NCI-H128 (cell line): Measurements from ENCODE around the gene AGAP9.
"Not testable (repeated sequence)": the region's sequence is repeated elsewhere in the genome, so short reads cannot be mapped to it uniquely, and the experiment has no call there.

Experiments
- DNase-seq: peaks from one replicate; lab custom pipeline; 2025; ENCODE audit not compliant: unreplicated experiment; lab: John Stamatoyannopoulos, UW

Gene AGAP9

DNA sequence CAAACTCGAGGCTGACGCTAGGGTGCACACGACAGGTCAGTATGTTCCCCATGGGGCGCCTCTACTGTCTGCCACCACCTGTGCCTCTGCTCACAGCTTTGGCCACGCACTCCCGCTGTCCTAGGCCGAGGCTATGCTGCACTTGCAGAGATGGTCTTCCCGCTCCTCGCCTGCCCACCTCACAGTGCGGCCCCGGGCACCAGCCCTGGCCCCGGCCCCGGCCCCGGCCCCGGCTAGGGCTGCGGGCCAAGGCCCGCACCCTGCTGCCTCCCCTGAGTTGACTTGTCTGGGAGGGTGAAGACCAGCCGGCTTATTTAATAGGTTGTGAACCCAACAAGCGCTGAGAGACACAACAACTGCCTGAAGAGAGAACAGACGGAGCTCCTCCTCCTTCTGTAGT lies at the start of gene AGAP9:
Gene AGAP9 (minus strand): TSS at position 164 of the 400 bp plus-strand sequence. CDS start 112 bp downstream, at position 52.
- not testable (repeated sequence) for DNase-seq

GRCh38 chr10:47571138-47571912 lies 47.9 kb upstream of the AGAP9 start:
- not testable (repeated sequence) for DNase-seq

DNA sequence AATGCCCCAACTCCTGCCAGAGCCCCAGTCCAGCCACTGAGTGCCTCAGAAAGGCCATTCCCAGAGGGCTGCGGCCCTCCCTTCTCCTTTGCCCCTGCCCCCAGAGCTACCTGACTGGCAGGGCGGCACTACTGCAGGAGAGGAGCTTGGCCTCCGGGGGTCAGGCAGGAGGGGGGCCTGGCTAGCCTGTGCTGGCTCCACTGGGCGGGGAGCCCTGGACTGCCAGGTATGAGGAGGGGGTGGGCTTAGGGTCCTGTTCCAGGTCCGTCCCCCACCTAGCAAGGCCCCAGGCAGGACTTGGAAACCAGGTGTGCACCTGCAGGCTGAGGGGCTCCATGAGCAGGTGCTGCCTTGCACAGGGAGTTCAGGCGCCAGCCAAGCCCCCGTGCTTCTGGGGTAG lies 43.3 kb upstream of the AGAP9 start:
- DNase-seq = not testable (repeated sequence)

- DNase-seq = not testable (repeated sequence)
Measured at GRCh38 chr10:47566108-47566699, 42.8 kb upstream of the AGAP9 start.

- not testable (repeated sequence) for DNase-seq
Measured at GRCh38 chr10:47565517-47565920, 42.1 kb upstream of the AGAP9 start.

DNA sequence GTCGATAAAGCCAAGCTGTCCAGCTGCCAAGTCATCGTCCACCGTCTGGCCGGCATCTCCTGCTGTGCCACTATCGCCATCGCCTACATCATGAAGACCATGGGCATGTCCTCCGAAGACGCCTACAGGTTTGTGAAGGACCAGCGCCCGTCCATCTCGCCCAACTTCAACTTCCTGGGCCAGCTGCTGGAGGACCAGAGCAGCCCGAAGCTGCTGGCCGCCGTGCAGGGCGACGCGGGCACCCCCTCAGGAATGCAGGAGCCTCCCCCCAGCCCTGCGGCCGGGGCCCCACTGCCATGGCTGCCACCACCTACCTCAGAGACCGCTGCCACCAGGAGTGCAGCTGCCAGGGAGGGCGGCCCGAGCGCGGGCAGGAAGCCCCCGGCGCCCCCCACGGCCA lies 41.5 kb upstream of the AGAP9 start:
- not testable (repeated sequence) for DNase-seq

GRCh38 chr10:47564318-47564717 lies 40.9 kb upstream of the AGAP9 start:
- not testable (repeated sequence) for DNase-seq

GRCh38 chr10:47560452-47560851 lies 37.0 kb upstream of the AGAP9 start:
- not testable (repeated sequence) for DNase-seq

- DNase-seq = not testable (repeated sequence)
Measured at GRCh38 chr10:47559718-47560308, 36.4 kb upstream of the AGAP9 start.

DNA sequence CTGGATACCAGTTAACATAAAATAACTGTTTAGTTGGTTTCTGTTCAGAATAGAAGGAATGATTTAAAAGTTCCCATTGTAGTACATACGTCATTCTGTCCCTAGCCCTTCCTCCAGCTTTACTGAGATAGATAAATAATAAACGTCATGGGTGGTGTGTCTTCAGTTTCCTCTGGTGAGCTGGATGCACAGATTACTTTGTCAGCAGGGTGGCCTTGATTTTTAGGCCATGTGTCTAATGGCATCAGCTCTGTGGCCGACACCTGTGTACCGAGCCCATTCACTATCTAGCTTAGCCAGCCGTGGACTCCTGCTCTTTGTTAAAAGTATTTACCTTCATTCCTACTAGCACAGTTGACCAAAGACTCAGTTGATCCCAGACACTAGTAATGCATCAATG lies 34.7 kb upstream of the AGAP9 start:
- not testable (repeated sequence) for DNase-seq

- DNase-seq = not testable (repeated sequence)
Measured at GRCh38 chr10:47557616-47558015, 34.2 kb upstream of the AGAP9 start.

DNA sequence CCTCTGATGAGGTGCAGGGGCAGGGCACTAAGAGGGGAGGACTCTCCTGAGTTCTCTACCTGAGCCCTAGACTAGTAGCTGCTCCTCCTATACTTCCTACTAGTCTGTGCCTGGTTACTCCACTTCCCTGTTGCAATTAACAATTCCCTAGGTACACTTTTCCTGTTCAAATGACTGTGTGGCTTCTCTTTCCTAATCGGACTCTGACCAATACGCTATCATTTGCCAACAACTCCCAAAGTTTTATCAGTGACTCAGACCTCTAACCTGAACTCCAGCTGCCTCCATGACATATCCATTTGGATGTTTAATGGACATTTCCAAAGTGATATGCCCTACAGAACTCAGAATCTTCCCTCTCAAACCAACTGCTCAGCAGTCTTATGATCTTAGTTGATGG lies 31.9 kb upstream of the AGAP9 start:
- DNase-seq = not testable (repeated sequence)

DNA sequence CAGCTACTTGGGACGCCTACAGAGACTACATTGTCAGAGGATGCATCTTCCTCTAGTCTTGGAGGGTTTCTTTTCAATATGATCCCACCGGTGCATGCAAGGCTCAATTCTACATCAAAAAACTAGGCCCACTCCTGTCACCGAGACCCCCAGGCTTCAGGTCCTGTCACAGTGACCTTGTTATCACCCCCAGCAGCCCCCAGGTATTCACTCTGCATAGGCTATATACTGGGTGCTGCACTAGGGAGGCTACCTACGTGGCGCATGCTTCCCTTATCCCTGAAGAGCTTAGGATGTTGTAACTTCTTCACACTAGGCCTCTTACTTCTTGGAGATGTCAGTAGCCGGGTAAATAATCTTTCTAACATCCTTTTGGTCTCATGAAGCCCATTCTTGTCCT lies 31.1 kb upstream of the AGAP9 start:
- not testable (repeated sequence) for DNase-seq

DNA sequence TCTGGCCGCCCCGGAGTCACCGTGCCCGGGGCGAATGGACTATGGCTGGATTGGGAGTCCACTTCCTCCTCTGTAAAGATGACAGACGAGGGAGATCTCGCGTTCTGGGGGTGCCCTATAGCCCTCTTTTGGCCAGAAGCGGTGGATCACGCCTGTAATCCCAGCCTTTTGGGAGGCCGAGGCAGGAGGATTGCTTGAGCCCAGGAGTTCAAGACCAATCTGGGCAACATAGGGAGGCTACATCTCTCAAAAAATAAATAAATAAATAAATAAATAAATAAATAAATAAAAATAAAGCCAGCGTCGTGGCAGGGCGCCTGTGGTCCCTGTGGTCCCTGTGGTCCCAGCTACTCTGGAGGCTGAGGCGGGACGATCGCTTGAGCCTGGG lies 30.4 kb upstream of the AGAP9 start:
- DNase-seq = not testable (repeated sequence)

DNA sequence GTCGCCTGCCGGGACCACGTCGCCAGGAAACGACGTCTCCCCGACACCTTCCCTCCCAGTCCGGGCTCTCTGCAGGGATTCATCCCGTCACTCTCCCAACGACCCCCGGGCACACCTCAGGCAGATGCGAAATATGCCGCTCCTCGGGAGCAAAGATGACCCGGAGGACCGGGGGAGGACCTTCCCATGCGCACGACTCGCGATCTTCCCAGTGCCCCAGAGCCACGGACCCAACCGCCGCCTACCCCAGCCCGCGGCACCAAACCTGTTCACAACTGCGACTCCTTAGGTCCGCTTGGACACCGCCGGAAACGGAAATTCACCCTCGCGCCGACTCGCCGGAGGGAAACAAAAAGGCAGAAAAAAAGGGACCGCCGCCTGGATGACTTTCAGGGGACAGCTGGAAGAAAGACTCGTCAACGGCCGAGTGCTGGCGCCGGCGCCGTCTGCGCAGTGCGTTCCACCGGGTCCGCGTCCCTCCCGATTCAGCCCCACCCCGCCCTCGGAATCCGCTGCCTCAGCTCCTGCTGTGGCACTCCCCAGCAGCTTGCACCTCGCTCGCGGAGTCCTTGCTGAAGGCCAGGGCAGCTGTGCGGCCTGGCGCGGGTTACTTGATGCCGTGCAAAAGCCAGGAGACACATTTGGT lies 29.9 kb upstream of the AGAP9 start:
- peak; percentile 24 for DNase-seq

DNA sequence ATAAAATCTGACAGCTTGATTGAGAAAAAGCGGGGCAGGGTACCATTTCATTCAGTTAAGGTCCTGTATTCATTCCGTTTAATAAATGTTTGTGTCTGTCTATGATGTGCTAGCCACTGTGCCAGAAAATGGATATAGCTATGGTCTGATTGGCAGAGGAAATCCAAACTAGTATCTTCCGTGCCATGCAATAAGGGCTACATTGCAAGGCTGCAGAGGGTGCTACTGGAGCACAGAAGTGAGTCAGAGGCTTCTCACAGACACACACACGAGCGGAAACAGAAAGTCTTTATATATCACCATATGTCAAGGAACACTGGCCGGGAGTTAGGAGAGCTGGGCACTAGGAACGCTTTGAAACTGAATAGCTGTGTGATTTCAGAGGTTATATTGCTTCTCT lies 29.3 kb upstream of the AGAP9 start:
- not testable (repeated sequence) for DNase-seq

GRCh38 chr10:47547286-47547685 lies 23.8 kb upstream of the AGAP9 start:
- DNase-seq = not testable (repeated sequence)

GRCh38 chr10:47536430-47536829 lies 13.0 kb upstream of the AGAP9 start:
- DNase-seq = not testable (repeated sequence)

DNA sequence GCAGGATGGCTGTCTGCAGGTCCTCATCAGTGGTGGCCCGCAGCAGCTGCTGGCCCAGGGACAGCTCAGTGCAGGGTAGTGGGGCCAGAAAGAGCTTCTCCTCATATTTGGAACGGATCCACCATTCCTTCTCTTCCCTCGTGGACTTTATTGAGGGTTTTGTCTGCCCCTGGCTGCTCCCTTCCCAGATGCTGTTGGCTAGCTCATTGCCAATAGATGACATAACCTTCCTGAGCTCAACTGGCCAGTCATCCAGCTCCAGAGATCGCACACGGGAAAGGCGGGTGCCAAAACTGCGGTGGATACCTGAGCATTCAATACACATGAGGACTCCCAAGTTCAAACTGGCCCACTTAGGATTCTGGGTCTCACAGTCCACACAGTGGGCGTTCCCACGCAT lies 21.1 kb downstream of the AGAP9 start:
- not testable (repeated sequence) for DNase-seq

GRCh38 chr10:47494226-47494625 lies 29.2 kb downstream of the AGAP9 start:
- not testable (repeated sequence) for DNase-seq

GRCh38 chr10:47491600-47491999 lies 31.8 kb downstream of the AGAP9 start, which contains the start of gene FAM25G:
Gene FAM25G (minus strand): TSS chr10:47491700. CDS start chr10:47491674, 26 bp downstream.
- not testable (repeated sequence) for DNase-seq
